RWPE1 (cell line): Measurements from ENCODE around the gene CCDC91.
A peak's percentile ranks its signal among the peaks of the same experiment; 100 is the strongest.

Source experiments
- CTCF ChIA-PET: fragments of 350-600 bp; sonication (Branson Sonifier 250); formaldehyde crosslinking; extraction: SDS; loops from one replicate; lab custom pipeline; 2021; lab: Yijun Ruan, JAX
- POLR2A ChIA-PET: fragments of 400-600 bp; formaldehyde crosslinking; extraction: SDS; loops from one replicate; lab custom pipeline; 2020; ENCODE audit warnings: antibody characterized with exemption; ENCODE audit not compliant: low non-redundant PET; lab: Yijun Ruan, JAX
- DNase-seq: peaks from one replicate; pipeline ENCODE4 v3.0.0; 2012; ENCODE audit warnings: low spot score
- H3K27ac ChIP-seq: fragments of 450-650 bp; 2 replicates; pipeline ENCODE4 v1.5.1; 2017
- TF ChIP-seq, protein P1 (sequence below): fragments of 450-650 bp; conservative IDR thresholded peaks from 2 replicates; pipeline ENCODE4 v1.5.1; 2017; ENCODE audit warnings: low read depth, mild to moderate bottlenecking

The CCDC91 gene

GRCh38 chr12:28156804-28157203 lies 33.5 kb upstream of the CCDC91 start:
- CTCF ChIA-PET, result interaction anchor here (0.6 to 0.8 kb wide), 3 partner anchors 46 to 112 kb away, joined by 3 to 5 read pairs (median 3); no protein-coding TSS in a partner anchor
- no peak overlapping the region for H3K27ac ChIP-seq
- DNase-seq, result no peak
- POLR2A ChIA-PET, result no interaction called here
- TF ChIP-seq, protein P1, sequence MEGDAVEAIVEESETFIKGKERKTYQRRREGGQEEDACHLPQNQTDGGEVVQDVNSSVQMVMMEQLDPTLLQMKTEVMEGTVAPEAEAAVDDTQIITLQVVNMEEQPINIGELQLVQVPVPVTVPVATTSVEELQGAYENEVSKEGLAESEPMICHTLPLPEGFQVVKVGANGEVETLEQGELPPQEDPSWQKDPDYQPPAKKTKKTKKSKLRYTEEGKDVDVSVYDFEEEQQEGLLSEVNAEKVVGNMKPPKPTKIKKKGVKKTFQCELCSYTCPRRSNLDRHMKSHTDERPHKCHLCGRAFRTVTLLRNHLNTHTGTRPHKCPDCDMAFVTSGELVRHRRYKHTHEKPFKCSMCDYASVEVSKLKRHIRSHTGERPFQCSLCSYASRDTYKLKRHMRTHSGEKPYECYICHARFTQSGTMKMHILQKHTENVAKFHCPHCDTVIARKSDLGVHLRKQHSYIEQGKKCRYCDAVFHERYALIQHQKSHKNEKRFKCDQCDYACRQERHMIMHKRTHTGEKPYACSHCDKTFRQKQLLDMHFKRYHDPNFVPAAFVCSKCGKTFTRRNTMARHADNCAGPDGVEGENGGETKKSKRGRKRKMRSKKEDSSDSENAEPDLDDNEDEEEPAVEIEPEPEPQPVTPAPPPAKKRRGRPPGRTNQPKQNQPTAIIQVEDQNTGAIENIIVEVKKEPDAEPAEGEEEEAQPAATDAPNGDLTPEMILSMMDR, result no peak

DNA sequence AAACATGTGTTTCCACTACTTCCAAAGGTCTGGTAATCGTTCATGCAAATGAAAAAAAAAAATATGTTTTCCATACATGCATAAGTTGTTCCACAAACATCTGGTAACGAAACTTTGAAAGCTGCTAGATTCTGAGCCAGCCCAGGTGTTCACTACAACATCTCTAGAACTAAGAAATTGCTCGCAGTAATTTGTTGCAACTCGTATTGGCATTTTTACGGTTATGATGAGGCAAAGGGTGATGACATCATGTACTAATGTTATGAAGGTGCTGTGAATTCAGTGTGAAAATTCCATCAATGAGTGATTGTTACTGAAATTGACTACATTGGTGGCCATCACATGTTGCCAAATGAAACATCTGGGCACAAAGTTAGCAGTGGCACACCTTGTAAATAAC lies 31.9 kb upstream of the CCDC91 start:
- H3K27ac ChIP-seq, result no peak overlapping the region
- peak; percentile 20 for DNase-seq
- POLR2A ChIA-PET, result no interaction called here
- CTCF ChIA-PET, result interaction anchor here (0.6 kb wide), 1 partner anchor 79 kb away, joined by 7 read pairs; no protein-coding TSS in a partner anchor
- TF ChIP-seq, protein P1, result no peak

GRCh38 chr12:28159688-28160087 lies 30.6 kb upstream of the CCDC91 start:
- TF ChIP-seq, protein P1, result no peak
- POLR2A ChIA-PET, result no interaction called here
- CTCF ChIA-PET, result interaction anchor here (0.6 to 0.8 kb wide), 3 partner anchors 175 to 190 kb away, joined by 3 read pairs; no protein-coding TSS in a partner anchor
- H3K27ac ChIP-seq, result no peak overlapping the region
- no peak for DNase-seq

DNA sequence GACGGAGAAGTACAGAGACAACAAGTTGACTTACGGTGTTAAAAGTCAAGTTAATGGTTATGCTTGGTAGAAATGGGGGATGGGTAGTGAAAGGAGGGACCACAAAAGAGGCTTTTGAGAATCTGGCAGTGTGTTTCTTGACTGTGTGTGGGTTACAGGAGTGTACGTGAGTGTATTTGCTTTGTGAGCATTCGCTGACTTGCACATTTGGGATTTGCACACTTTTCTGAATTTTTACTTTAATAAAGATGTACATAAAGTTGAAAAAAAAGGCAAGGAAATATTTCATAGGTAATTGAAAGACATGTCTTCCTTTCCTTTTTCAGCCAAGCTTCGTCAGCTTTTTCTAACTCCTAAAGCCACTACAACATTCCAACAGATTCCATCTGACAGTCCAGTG lies 28.6 kb upstream of the CCDC91 start:
- CTCF ChIA-PET, result no interaction called here
- H3K27ac ChIP-seq, result no peak overlapping the region
- POLR2A ChIA-PET, result no interaction called here
- TF ChIP-seq, protein P1, result no peak
- no peak for DNase-seq

GRCh38 chr12:28162697-28163096 lies 27.6 kb upstream of the CCDC91 start:
- ChIA-PET POLR2A (no interaction called here), CTCF (no interaction called here)
- no peak for DNase-seq
- TF ChIP-seq, protein P1, result no peak
- no peak overlapping the region for H3K27ac ChIP-seq

DNA sequence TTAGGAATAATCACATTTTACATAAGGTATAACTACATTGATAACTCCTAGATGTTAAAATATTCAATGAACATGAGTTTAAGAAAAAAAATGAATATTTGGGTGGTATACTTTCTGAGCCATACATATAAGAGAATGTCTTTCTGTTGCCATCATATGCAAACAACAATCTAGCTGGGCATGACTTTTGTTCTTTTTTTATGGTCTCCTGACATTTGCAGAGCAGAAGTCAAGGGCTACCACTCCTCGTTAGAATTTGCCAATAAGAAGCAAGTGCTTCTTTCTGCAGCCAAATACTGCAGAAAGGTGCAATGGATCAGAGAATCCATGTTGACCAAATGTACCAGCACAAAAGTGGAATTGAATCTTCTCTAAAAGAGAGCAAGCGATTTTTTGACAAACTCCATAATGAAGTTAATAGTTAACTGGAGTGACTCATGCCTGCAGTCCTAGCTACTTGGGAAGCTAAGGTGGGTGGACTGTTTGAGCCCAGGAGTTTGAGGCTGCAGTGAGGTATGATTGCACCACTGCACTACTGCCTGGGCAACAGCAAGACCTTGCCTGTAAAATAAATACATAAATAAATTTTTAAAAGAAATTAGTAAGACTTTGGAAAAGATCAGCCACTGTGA lies 25.5 kb upstream of the CCDC91 start:
- TF ChIP-seq, protein P1, result no peak
- ChIA-PET CTCF (interaction anchor here (0.6 kb wide), 1 partner anchor 387 kb away, joined by 10 read pairs; no protein-coding TSS in a partner anchor), POLR2A (no interaction called here)
- H3K27ac ChIP-seq, result no peak overlapping the region
- DNase-seq, result no peak
